Activated CD8-positive, alpha-beta memory T cell treated with anti-CD3 and anti-CD28 coated beads for 1 hour (primary cell): Measurements from ENCODE around the gene KIFAP3.
"Not testable (repeated sequence)": the region's sequence is repeated elsewhere in the genome, so short reads cannot be mapped to it uniquely, and the experiment has no call there.

Experiments
- DNase-seq, 2 donors: peaks; one replicate each; pipeline ENCODE4 v3.0.0-alpha.2; 2020; ENCODE audit warnings: low read depth in 1 of 2; ENCODE audit errors: extremely low read depth in 1 of 2

KIFAP3 gene

GRCh38 chr1:169925505-169926482 is 148.7 kb downstream of the KIFAP3 start:
- DNase-seq: no peak

- no peak for DNase-seq
Measured at GRCh38 chr1:169924829-169925228, 149.7 kb downstream of the KIFAP3 start.

GRCh38 chr1:169924063-169924462 is 150.4 kb downstream of the KIFAP3 start:
- DNase-seq: no peak

- no peak for DNase-seq
Measured at GRCh38 chr1:169921080-169921479, 153.4 kb downstream of the KIFAP3 start.

GRCh38 chr1:169918927-169919326 is 155.6 kb downstream of the KIFAP3 start:
- no peak for DNase-seq

GRCh38 chr1:169918220-169918619 is 156.3 kb downstream of the KIFAP3 start:
- not testable (repeated sequence) for DNase-seq

- no peak for DNase-seq
Measured at GRCh38 chr1:169915150-169915549, 159.3 kb downstream of the KIFAP3 start.

GRCh38 chr1:169914531-169914930 is 160.0 kb downstream of the KIFAP3 start:
- DNase-seq: no peak

GRCh38 chr1:169909499-169909898 is 165.0 kb downstream of the KIFAP3 start:
- DNase-seq: no peak

GRCh38 chr1:169906938-169907337 is 167.6 kb downstream of the KIFAP3 start:
- no peak for DNase-seq

- DNase-seq: no peak
Measured at GRCh38 chr1:169904834-169905233, 169.7 kb downstream of the KIFAP3 start.

- no peak for DNase-seq
Measured at GRCh38 chr1:169902751-169903150, 171.7 kb downstream of the KIFAP3 start.

GRCh38 chr1:169901115-169901514 is 173.4 kb downstream of the KIFAP3 start:
- DNase-seq: no peak

GRCh38 chr1:169900571-169900970 is 173.9 kb downstream of the KIFAP3 start:
- DNase-seq: no peak

- DNase-seq: no peak
Measured at GRCh38 chr1:169899519-169900217, 174.8 kb downstream of the KIFAP3 start.

GRCh38 chr1:169896013-169896412 is 178.5 kb downstream of the KIFAP3 start:
- no peak for DNase-seq

GRCh38 chr1:169894424-169895145 is 179.9 kb downstream of the KIFAP3 start:
- no peak for DNase-seq

GRCh38 chr1:169893645-169894423 is 180.7 kb downstream of the KIFAP3 start, which contains the start of gene SCYL3:
TSS of gene SCYL3 (minus strand) at chr1:169893896. CDS start at chr1:169888840, 5,056 bp downstream.
- DNase-seq: peak; percentile 73 to 84

- DNase-seq: no peak
Measured at GRCh38 chr1:169892927-169893644, 181.4 kb downstream of the KIFAP3 start.
